Type B pancreatic cell (in vitro differentiated cells): ENCODE measurements around the gene IQCK. TPM values are rescaled to one million over a fixed set of nuclear protein-coding genes. Genes with fewer than 3 reads are reported as not detected.

ENCODE experiments used
- DNase-seq: peaks from one replicate; pipeline ENCODE4 v3.0.0; 2021; ENCODE audit warnings: mixed read lengths; ENCODE audit not compliant: unreplicated experiment; ENCODE audit errors: extremely low spot score
- H3K27ac Mint-ChIP-seq: 2 replicates; pipeline ENCODE4 v1.8.0; 2021; ENCODE audit warnings: mild to moderate bottlenecking, mixed read lengths
- H3K27me3 Mint-ChIP-seq: 2 replicates; pipeline ENCODE4 v1.8.0; 2021; ENCODE audit warnings: mixed read lengths
- H3K36me3 Mint-ChIP-seq: 2 replicates; pipeline ENCODE4 v1.8.0; 2021; ENCODE audit warnings: mixed read lengths
- H3K4me1 Mint-ChIP-seq: one replicate; pipeline ENCODE4 v1.8.0; 2021; ENCODE audit warnings: mixed read lengths; ENCODE audit not compliant: unreplicated experiment
- H3K4me3 Mint-ChIP-seq: 2 replicates; pipeline ENCODE4 v1.8.0; 2021; ENCODE audit warnings: mild to moderate bottlenecking, mixed read lengths
- H3K9me3 Mint-ChIP-seq: 2 replicates; pipeline ENCODE4 v1.8.0; 2021; ENCODE audit warnings: mixed read lengths
- CTCF ChIP-seq: fragments of 200-600 bp; sonication (generic); conservative IDR thresholded peaks from 2 replicates; pipeline ENCODE4 v1.5.0; 2021; ENCODE audit warnings: antibody characterized with exemption, mild to moderate bottlenecking
- total RNA-seq: library from RNA; stranded (reverse); gene quantifications from 2 replicates; pipeline ENCODE4 v1.2.1, GENCODE V29; 2021; ENCODE audit warnings: low replicate concordance

IQCK gene
- total RNA-seq, 1 donor from 2014 or later: 23.0 TPM

- Mint-ChIP-seq H3K27ac (no peak overlapping the region), H3K36me3 (peaks cover 10% of the 10 kb centered on the region), H3K27me3 (no peaks in the 10 kb centered on the region), H3K4me1 (no peaks in the 10 kb centered on the region), H3K4me3 (no peak overlapping the region), H3K9me3 (peaks cover 7% of the 10 kb centered on the region)
- TF ChIP-seq CTCF: no peak
- peak; percentile 11 for DNase-seq
Measured at GRCh38 chr16:19817875-19818274, 99.8 kb downstream of the IQCK start.

DNA sequence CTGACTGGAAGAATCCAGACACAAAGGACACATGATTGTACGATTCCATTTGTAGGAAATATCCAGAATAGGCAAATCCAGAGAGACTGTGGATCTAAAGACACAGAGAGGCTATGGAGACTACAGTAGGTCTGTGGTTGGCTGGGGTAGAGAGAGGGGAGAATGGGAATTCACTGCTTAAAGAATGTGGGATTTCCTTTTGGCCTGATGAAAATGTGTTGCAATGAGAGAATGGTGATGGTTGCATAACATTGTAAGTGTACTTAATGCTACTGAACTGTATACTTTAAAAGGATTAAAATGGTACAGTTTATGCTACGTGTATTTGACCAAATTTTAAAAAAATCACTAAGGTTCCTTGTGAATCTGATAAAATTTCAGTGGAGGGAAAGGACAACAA, 104.5 kb downstream of the IQCK start:
- H3K4me1 Mint-ChIP-seq: no peaks in the 10 kb centered on the region

DNA sequence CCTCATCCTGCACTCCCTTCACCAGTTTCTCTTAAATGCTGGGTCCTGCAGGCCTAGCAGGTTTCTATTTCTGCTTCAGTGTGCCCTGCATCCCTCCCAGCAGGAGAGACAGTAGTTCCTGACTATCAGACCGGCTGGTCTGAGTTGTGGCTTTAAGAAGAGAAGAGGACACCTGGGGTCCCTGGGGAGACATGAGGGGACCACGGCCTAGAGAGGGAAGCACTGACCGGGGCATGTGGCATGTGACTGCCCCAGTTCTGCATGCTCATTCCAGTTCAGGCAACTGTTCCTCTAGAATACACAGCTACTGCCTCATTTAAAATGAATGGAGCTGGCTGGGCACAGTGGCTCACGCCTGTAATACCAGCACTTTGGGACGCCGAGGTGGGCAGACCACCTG, 105.3 kb downstream of the IQCK start:
- H3K27ac Mint-ChIP-seq: no peak overlapping the region

More for the DNA sequence above, 104.5 kb downstream of the IQCK start:
- no peak for DNase-seq
- Mint-ChIP-seq H3K9me3 (no peaks in the 10 kb centered on the region), H3K4me3 (no peak overlapping the region), H3K27me3 (no peaks in the 10 kb centered on the region), H3K36me3 (peaks cover 3% of the 10 kb centered on the region), H3K27ac (peak overlapping the region; percentile 3)
- no peak for TF ChIP-seq CTCF

GRCh38 chr16:19824216-19824615, 106.1 kb downstream of the IQCK start:
- Mint-ChIP-seq H3K4me3 (no peak overlapping the region), H3K36me3 (peaks cover 3% of the 10 kb centered on the region), H3K9me3 (no peaks in the 10 kb centered on the region), H3K27ac (no peak overlapping the region), H3K4me1 (no peaks in the 10 kb centered on the region), H3K27me3 (no peaks in the 10 kb centered on the region)
- no peak for DNase-seq
- no peak for TF ChIP-seq CTCF

More for the DNA sequence above, 105.3 kb downstream of the IQCK start:
- no peak for TF ChIP-seq CTCF
- no peak for DNase-seq
- Mint-ChIP-seq H3K4me1 (no peaks in the 10 kb centered on the region), H3K36me3 (peaks cover 3% of the 10 kb centered on the region), H3K4me3 (no peak overlapping the region), H3K27me3 (no peaks in the 10 kb centered on the region), H3K9me3 (no peaks in the 10 kb centered on the region)

DNA sequence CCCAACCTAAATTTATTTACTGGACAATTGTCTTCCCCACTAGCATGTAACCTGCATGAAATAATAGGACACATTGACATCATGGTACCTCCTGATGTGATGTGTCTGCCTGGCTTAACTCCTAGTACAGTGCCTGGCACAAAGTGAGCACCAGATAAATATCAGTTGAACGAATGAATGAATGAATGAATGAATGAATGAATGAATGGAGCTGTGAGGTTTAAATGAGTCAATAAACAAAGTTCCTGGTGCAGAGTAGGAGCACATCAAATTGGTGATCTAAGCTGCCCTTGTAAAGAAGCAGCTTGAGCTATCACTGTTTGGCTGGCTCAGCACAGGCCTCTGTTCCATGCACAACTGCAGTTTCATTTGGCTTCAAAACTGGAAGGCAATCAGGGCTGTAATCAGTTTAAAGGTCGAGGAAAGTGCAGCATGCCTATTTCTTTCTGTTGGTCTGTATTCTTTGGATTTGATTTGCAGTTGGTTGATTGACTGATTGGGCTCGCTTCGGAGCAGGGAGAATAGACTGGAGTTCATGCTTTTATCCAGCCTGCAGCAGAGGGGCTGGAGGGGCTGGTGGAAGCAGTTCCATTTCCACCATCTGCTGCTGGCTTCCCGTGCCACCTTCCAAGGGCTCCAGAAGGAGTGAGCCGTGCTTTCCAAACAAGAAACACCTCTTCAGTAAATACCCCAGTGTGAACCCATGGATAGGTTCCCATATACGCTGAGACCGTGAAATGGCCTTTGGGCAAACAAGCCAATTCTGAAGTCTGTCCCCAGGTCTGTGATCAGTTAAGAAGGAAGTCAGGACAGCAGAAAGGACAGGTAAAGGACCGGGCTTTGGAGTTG, 112.0 kb downstream of the IQCK start:
- Mint-ChIP-seq H3K4me1 (no peaks in the 10 kb centered on the region), H3K9me3 (no peaks in the 10 kb centered on the region), H3K27ac (no peak overlapping the region), H3K4me3 (no peak overlapping the region), H3K27me3 (no peaks in the 10 kb centered on the region), H3K36me3 (peaks cover 9% of the 10 kb centered on the region)
- DNase-seq: no peak
- TF ChIP-seq CTCF: no peak
